Ovary (tissue), 9 donors: ENCODE measurements around the gene CHRNB1. TPM values are rescaled to one million over a fixed set of nuclear protein-coding genes. Genes with fewer than 3 reads are reported as not detected.

Experiments
- DNase-seq, 5 donors: peaks; one replicate each; pipeline ENCODE4 v3.0.0-alpha.2; 2019 to 2020
- H3K27ac ChIP-seq, 2 donors: fragments of 200-600 bp; one replicate each; pipeline versions ENCODE4 v1.5.1 to v1.8.0; 2019 to 2022
- H3K27me3 ChIP-seq: fragments of 200-600 bp; one replicate; pipeline ENCODE4 v1.8.0; 2022
- H3K36me3 ChIP-seq: fragments of 200-600 bp; sonication (generic); one replicate; pipeline ENCODE4 v1.5.1; 2019
- H3K4me1 ChIP-seq: one replicate; pipeline ENCODE4 v1.8.1; 2013; ENCODE audit warnings: mild to moderate bottlenecking, moderate library complexity; ENCODE audit not compliant: insufficient read depth
- H3K4me3 ChIP-seq: fragments of 200-600 bp; sonication (generic); one replicate; pipeline ENCODE4 v1.5.1; 2017
- H3K9me3 ChIP-seq, 2 donors: fragments of 200-600 bp in 1 of 2; sonication (generic) in 1 of 2; one replicate each; pipeline versions ENCODE4 v1.5.1 to v1.8.1; 2013 to 2019; ENCODE audit warnings: mild to moderate bottlenecking in 1 of 2, moderate library complexity in 1 of 2
- EP300 ChIP-seq: sonication (generic); formaldehyde crosslinking; IDR thresholded peaks from one replicate; pipeline ENCODE4 v1.6.1; 2017; ENCODE audit warnings: antibody characterized with exemption
- POLR2A ChIP-seq: fragments of 450-650 bp; IDR thresholded peaks from one replicate; pipeline ENCODE4 v1.6.1; 2017; ENCODE audit warnings: antibody characterized with exemption, mild to moderate bottlenecking, moderate library complexity
- WGBS, 3 donors: extraction: QIAGEN DNeasy Blood & Tissue Kit in 1 of 3; methylation state at CpG; one replicate each; pipeline versions ENCODE4 v1.1.5 to v1.1.7; 2013 to 2017; 5-methylcytosine and 5-hydroxymethylcytosine counted together
- intact Hi-C, 4 donors: fragments of 100-400 bp; cut with DNase I; formaldehyde crosslinking; loops; one replicate each; pipeline versions ENCODE4 v1.11.0 to v1.15.1; 2022 to 2023
- polyA plus RNA-seq, 2 donors: library from polyadenylated mRNA; stranded (reverse); fragments of 200-250 nt in 1 of 2; fragments of 350-450 nt in 1 of 2; fragmentation: Illumina TruSeq in 1 of 2; extraction: RNeasy Lipid Tissue Mini Kit (QIAGEN cat#74804) in 1 of 2; gene quantifications; one replicate each; pipeline ENCODE4 v1.2.3, GENCODE V29; 2013 to 2014
- total RNA-seq, 7 donors: library from RNA; depleted of rRNA in 2 of 7; stranded (reverse); fragments of >200 nt in 2 of 7; fragmentation: NEBNext Ultra II Directional in 3 of 7; extraction: Animal tissue kit (Norgen Biotek cat#: 25700) in 3 of 7; gene quantifications; one replicate each; pipeline versions ENCODE4 v1.1.0 to v1.2.4, GENCODE V29; 2016 to 2023
- TF ChIP-seq, protein P1 (sequence below), 3 donors: fragments of 450-650 bp in 2 of 3; fragments of 200-600 bp in 1 of 3; IDR thresholded peaks; one replicate each; pipeline versions ENCODE4 v1.5.1 to v1.8.0; 2016 to 2022; ENCODE audit warnings: antibody characterized with exemption in 3 of 3, mild to moderate bottlenecking in 1 of 3
- donor health status: DM: no; HTN: no; CAD: no; lungs with moderate emphysema.
- donor health status: DM: no; HTN: no; CAD: no.
- donor health status: Bipolar disorder and iron deficiency.
- donor health status: DM: yes; HTN: yes; CAD: no.
- donor health status: DM: no; HTN: no; CAD: no.
- donor health status: DM: yes; HTN: yes; CAD: no.

The CHRNB1 gene
- total and polyA plus RNA-seq, 9 donors: 3.2 to 13.5 (median 7.6) TPM

DNA sequence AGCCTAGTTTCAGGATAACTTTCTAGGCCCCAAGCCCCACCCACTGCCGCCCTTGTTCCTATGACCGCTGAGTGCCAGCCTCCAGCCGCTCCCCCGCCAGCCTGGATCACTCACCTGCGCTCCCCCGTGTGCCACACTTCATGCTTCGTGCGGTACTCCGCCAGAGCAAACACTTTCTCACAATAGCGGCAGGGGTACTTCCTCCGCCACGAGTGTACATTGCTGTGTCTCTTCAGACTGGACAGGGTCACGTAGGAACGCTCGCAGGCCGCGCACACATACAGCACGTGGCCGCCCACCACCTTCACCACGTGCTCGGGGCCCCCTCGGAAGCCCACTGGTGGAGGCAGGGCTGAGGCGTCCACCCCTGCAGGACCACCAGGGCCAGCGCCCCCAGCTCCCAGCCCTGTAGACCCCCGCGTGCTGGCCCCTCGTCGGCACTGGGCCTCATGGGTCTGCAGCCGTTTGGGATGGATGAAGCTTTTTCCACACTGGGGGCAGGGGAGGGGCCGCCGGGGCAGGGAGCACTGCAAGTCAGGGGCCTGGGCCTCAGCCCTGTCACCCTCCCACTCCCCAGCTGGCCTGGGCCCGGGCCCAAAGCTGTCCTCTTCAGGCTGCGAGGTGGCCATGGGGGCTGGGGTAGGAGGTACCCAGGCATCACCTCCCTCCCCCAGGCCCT lies 20.9 kb downstream of the CHRNB1 start:
- H3K4me1 ChIP-seq: peaks cover 4% of the 10 kb centered on the region
- TF ChIP-seq, protein P1, sequence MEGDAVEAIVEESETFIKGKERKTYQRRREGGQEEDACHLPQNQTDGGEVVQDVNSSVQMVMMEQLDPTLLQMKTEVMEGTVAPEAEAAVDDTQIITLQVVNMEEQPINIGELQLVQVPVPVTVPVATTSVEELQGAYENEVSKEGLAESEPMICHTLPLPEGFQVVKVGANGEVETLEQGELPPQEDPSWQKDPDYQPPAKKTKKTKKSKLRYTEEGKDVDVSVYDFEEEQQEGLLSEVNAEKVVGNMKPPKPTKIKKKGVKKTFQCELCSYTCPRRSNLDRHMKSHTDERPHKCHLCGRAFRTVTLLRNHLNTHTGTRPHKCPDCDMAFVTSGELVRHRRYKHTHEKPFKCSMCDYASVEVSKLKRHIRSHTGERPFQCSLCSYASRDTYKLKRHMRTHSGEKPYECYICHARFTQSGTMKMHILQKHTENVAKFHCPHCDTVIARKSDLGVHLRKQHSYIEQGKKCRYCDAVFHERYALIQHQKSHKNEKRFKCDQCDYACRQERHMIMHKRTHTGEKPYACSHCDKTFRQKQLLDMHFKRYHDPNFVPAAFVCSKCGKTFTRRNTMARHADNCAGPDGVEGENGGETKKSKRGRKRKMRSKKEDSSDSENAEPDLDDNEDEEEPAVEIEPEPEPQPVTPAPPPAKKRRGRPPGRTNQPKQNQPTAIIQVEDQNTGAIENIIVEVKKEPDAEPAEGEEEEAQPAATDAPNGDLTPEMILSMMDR (IDR thresholded peaks at IDR 0.05): no peak
- TF ChIP-seq POLR2A: no peak
- TF ChIP-seq EP300: no peak

DNA sequence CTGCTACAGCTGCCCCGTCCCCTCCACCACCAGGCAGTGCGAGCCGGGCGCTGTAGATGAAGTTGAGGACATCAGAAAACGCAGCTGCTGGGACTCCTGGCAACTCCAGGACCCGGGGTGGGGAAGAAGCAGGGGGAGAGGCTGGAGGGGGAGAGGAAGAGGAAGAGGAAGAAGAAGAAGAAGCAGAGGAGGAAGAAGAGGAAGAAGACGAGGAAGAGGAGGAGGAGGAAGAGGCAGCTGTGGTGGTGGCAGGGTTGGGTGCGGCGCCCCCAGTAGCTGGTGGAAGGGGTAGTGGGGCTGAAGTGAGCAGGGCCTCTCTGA lies 21.4 kb downstream of the CHRNB1 start:
- DNase-seq: no peak
- intact Hi-C loops: no loop called here
- 80 to 87% (median 83%) methylated on average over 9 of the region's 9 CpGs for WGBS, 3 donors
- Histone ChIP-seq H3K27me3 (no peaks in the 10 kb centered on the region), H3K9me3 (no peaks in the 10 kb centered on the region), H3K36me3 (no peaks in the 10 kb centered on the region), H3K4me1 (peaks cover 6% of the 10 kb centered on the region), H3K27ac (no peak overlapping the region), H3K4me3 (no peak overlapping the region)
- TF ChIP-seq, protein P1 (IDR thresholded peaks at IDR 0.05): no peak
- no peak for TF ChIP-seq POLR2A

More for the DNA sequence above, 20.9 kb downstream of the CHRNB1 start:
- Histone ChIP-seq H3K36me3 (no peaks in the 10 kb centered on the region), H3K4me3 (no peak overlapping the region), H3K9me3 (no peaks in the 10 kb centered on the region), H3K27me3 (no peaks in the 10 kb centered on the region), H3K27ac (no peak overlapping the region)
- intact Hi-C loops: no loop called here
- DNase-seq: no peak
- whole genome bisulfite sequencing, 3 donors: 74 to 83% (median 76%) methylated on average over 31 to 33 of the region's 33 CpGs

DNA sequence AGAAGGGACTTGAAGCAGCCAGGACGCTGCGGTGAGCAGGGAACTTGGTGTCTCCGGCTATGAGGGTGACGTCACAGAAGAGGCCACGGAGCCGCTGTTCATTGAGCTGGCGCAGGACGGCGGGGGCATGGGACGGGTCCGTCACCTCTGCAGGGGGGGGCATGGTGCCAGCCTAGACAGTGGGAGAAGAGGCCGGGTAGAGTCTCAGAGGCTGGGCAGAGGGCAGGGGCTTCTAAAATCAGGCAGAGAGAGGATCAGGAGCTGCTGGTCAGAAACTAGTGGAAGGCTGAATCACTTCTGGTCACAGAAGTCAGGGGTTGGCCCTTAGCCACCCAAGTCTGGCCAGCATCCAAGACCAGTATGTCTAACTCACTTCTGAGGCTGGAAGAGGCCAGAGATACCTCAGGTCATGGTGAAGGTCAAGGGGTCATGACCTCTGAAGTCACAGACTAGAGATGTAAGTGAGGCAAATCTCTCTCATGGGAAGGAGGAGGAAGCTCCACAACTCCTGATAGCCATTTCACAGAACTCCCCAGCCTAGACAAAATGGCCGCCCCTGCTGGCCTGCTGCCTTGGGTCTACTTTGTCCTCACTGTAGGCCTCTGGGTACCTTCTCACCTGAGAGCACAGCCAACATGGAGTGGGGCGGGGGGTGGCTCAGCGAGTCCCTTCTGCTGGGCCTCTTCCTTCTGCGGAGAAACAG lies 21.9 kb downstream of the CHRNB1 start:
- peaks cover 6% of the 10 kb centered on the region for H3K4me1 ChIP-seq
- no peak for TF ChIP-seq POLR2A
- TF ChIP-seq, protein P1 (IDR thresholded peaks at IDR 0.05): no peak
- no peak for TF ChIP-seq EP300
- no peaks in the 10 kb centered on the region for H3K36me3 ChIP-seq
- peak overlapping the region in 1 of 2 donors; percentile 11 for H3K27ac ChIP-seq
- peak; percentile 74 to 86 (median 83) for DNase-seq
- intact Hi-C loops: no loop called here
- H3K4me3 ChIP-seq: no peak overlapping the region
- 73 to 76% (median 75%) methylated on average over 16 of the region's 16 CpGs for WGBS, 3 donors
- H3K9me3 ChIP-seq: no peaks in the 10 kb centered on the region
- H3K27me3 ChIP-seq: no peaks in the 10 kb centered on the region

DNA sequence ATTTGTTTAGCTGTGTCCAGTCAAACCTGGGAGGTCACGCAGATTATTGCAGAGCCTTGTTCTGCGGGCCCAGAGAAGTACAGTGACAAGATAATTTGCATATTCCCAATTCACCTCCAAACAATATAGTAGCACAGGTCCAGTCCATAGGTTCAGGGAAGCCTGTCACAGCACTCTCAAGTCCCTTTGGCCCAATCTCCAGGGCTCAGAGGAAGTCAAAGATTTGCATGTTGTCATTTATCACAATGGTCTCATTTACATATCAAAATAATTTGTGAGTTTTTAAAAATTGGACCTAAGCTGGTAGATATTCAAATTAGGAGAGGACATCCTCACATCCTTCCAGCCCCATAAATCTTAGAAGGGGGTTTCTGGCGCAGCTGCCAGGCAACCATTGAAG lies 22.6 kb downstream of the CHRNB1 start:
- TF ChIP-seq POLR2A (no peak), EP300 (no peak)
- TF ChIP-seq, protein P1 (IDR thresholded peaks at IDR 0.05): no peak
- 86 to 94% (median 93%) methylated on average over 3 of the region's 3 CpGs for WGBS, 3 donors
- Histone ChIP-seq H3K4me3 (no peak overlapping the region), H3K27ac (peak overlapping the region in 1 of 2 donors; percentile 11), H3K27me3 (no peaks in the 10 kb centered on the region), H3K9me3 (no peaks in the 10 kb centered on the region), H3K36me3 (no peaks in the 10 kb centered on the region), H3K4me1 (peaks cover 6% of the 10 kb centered on the region)
- intact Hi-C loops: no loop called here
- DNase-seq: no peak
